H4 (cell line): ENCODE data around the gene MGMT. TPM values are rescaled to one million over a fixed set of nuclear protein-coding genes. Genes with fewer than 3 reads are reported as not detected.

Source experiments
- DNase-seq: peaks from one replicate; pipeline ENCODE4 v3.0.0-alpha.2; 2015; ENCODE audit warnings: low spot score
- total RNA-seq: library from RNA; depleted of rRNA; stranded (reverse); fragments of >200 nt; shearing (Covaris generic); gene quantifications from 2 replicates; pipeline ENCODE4 v1.2.3, GENCODE V29; 2014

The MGMT gene
- total RNA-seq, 1 experiment from 2014 or later = 12.5 TPM

DNA sequence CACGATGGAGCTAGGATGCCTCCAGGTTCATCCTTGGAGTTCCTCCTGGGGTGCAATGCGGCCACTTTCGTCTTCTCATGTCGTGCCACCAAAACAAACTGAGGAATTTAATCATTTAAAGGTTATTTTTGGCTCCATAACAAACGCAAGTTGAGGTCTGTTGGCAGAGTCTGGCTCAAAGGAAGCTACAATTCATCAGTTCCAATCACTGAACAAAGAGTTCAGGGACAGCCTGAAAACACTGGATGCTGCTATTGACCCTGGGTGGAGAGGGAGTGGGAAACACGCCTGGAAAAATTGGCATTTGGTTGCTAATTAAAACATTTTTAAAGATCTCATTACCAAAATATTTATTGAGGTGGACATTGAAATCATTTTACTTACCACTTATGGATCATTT, 11.4 kb upstream of the MGMT start:
- DNase-seq = no peak

DNA sequence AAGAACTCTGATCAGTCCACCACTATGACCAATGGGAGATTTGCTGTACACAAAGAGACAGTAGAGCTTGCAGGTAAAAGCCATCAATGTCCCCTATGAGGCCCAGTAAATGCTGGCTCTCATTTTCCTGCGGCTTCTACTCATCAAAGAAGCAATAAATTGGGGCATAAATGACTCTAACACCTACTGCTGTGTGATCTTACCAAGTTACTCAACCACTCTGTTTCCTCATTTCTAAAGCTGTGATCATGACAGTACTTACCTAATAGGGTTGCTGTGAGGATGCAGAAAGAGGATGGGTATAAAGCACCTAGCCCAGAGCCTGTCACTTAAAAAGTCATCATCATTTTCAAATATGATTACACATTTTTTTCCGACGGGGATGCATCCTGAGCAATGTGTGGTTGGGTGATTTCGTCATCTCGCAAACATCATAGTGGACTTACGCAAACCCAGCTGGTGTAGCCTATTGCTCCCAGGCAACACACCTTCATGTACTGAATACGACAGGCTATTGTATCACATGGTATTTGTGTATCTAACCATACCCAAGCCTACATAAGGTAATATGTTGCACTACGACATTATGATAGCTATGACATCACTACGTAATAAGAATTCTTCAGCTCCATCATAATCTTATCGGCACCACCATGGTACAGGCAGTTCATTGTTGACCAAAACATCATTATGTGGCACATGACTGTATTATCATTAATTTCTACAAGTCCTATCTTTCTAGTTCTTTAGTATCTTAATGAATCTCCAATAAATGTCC, 7.1 kb upstream of the MGMT start:
- no peak for DNase-seq

DNA sequence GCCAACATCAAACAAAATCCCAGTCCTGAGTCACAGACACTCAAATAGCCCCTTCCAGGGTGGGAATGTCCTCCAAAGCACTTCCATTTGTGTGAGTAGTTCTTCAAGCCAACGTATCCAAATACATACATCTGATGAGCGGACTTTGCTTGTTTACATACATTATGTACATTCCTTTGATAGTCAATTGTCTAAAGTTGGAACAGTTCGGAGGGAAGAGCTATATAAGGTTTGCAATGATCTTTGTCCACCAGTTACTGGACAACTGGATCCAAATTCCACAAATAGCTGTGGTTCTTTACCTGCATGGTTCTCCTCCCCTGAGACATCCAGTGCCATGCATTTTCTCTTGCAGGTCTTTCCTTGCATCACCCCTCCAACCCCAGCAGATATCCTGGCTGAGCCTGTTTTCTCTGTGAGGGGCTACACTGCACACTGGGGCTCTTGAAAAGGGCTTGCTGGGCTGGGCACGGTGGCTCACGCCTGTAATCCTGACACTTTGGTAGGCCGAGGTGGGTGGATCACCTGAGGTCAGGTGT, 4.7 kb upstream of the MGMT start:
- DNase-seq = no peak

DNA sequence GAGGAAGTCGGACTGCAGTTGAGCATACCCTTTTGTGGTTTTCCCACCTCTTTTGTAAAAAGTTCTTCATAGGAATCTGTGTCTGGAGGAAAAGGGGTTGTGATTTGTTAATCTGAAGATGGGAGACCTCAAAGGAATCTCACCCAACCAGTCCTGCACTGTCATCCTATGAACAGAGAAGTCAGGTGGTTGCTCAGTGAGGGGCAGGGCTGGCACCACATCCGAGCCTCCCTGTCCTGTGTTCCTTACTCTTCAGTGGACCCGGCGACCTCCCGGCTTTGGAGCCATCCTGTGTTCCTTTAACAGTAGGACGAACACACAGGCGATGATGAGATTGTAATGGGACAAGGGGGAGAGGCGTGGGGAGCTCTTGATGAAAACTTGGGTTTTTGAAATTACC, 2.8 kb upstream of the MGMT start:
- DNase-seq = no peak

DNA sequence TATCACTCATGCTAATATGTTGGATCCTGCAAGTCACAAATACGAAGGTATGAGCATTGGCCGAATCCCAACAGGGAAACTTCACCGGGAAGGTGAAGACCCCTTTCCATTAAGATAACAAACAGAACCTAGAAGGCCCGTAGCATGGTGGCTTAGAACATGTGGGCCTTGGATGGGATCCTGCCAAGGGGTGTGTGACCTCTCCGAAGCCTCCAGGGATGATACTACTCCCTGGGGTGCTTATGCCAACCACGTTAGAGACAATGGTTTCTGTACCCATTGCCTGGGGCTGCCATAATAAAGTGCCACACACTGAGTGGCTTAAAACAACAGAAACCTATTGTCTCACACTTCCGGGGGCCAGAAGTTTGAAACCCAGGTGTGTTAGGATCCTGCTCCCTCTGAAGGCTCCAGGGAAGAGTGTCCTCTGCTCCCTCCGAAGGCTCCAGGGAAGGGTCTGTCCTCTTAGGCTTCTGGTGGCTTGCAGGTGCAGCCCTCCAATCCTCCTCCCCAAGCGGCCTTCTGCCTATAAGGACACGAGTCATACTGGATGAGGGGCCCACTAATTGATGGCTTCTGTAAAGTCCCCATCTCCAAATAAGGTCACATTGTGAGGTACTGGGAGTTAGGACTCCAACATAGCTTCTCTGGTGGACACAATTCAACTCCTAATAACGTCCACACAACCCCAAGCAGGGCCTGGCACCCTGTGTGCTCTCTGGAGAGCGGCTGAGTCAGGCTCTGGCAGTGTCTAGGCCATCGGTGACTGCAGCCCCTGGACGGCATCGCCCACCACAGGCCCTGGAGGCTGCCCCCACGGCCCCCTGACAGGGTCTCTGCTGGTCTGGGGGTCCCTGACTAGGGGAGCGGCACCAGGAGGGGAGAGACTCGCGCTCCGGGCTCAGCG, 992 bp upstream of the MGMT start:
- no peak for DNase-seq

DNA sequence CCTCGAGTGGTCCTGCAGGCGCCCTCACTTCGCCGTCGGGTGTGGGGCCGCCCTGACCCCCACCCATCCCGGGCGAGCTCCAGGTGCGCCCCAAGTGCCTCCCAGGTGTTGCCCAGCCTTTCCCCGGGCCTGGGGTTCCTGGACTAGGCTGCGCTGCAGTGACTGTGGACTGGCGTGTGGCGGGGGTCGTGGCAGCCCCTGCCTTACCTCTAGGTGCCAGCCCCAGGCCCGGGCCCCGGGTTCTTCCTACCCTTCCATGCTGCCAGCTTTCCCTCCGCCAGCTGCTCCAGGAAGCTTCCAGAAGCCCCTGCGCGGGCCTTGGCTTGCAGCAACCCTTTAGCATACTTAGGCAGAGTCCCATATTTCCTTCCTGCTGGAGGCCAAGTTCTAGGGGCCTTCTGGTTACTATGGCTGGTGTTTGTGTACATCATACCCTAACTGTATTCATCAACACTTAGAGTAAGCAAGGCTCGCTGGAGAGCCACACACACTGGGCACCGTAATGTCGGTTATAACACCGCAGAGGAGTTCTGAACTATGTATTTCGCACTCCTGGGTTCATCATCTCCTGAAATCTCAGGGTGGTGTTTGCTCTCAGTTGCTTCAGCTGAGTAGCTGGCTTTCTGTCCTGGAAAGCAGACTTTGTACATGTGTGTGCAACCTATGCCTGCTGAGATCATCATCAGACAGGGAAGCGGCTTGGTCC, 471 bp downstream of the MGMT start:
- no peak for DNase-seq

DNA sequence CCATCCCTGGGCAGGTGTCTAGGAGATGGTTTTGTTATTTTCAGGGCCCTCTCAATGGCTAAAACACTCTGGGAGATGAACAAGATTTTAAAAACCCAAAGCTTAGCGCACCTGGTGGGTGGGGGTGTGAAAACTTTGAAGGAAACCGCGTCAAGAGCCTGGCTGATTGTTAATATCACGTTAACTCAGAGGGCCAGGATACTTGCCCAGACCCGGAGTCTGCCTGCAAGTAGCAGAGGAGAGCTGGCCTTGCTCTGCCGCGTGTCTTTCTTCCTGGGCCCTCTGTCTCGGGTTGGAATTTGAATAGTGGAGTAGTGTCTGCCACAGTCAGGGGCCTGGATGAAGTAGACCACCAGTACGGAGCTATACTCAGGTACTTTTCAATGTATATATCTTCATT, 1.1 kb downstream of the MGMT start:
- no peak for DNase-seq

DNA sequence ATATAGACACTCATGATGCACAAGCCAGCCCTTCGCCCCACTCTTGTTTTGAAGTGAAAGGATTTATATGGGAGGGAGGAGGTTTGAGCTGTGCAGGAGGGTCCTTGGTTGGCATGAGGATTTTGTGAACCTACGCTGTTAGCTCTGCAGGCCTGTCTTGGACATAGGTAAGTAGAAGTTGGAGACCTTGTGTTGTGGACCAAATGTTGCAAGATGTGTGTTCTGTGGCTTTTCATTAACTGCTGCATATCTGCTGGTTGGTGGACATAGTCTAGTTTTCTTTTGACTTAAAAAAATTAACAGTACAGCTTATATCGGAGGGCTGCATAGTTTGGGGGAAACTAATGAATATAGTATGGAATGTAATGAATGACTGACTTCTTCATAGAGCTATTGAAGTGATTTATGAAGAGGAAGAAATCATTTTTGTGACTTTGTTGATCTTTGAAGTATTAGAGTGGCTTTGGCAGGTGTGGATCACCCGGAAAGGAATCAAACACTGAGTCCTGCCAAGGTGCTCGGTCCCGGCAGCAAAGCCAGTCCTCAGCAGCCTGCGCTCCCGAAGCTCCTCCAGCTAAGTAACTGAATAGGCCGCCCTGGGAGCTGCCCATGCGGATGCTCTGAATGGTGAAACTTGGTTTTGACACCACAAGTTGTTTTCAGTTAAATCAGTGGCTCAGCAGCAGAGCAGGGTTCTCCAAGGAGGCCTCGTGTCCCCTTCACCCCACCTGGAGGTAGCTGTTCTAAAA, 3.2 kb downstream of the MGMT start:
- DNase-seq = no peak

DNA sequence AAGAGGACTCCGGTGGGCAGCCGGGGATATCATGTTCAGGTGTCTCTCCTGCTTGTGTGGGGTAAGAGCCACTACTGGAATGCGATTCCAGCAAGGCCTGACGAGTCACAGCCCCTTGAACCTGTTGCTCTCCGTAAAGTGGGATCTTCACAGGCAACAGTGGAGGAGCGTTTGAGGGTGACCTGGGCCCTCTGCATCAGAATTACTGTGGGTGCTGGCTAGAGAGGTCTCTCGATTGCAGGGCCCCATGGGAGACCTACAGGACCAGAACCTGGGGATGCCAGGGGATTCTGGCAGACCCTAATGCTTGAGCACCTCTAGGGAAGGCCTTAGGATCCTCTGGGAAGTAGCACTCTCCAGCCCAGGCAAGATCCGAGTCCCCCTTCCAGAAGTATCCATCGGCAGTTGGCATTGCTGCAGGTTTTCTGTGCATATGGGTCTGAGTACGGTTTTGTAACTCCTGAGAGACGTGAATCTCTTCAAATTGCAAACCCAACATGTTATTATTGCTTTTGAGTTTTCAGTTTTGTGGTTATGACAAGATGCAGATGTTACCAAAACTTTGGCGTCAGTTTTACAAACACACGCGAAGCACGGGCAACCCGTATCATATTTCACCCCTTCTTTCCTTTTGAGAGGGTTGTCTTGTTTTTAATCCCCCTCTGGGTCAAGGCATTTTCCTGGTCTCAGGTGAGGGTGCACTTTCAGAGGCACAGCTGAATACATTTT, 4.6 kb downstream of the MGMT start:
- DNase-seq = no peak

DNA sequence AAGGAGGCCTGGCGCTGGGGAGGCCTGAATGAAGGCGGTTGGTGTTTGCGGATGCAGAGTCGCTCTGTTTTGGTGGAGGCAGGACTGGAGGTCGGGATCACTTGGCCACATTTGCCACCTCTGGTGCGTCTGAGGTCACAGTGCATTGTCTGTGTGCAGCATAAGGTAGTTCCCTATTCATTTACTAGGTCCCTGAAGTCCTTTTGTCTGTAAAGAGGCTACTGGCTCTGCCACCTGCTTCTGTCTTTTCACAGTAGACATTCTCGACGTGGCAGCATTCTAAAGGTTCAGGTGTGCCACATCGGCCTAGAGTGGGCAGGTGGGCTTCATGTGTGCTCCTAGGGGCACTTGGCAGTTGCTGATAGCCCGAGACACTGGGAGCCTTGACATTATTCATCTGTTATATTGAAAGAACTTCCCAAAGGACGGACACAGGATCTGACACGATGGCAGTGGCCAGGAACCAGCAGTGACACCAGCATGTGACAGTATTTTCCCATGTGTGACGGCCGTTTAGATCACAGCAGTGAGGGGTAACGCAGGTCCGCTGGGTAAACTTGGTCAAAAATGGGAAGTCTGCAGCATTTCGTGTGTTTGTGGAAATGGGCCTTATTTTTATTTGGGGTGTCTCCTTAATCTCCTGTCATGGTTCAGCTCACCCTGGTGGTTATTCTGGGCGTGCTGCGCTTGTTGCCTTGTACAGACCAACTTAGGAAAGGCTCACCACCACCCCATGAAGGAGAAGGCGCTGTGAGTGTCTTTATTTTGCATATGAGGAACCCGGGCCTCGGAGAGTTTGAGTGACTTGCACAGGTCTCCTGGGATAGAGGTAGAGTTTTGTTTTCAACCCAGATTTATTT, 5.9 kb downstream of the MGMT start:
- no peak for DNase-seq

DNA sequence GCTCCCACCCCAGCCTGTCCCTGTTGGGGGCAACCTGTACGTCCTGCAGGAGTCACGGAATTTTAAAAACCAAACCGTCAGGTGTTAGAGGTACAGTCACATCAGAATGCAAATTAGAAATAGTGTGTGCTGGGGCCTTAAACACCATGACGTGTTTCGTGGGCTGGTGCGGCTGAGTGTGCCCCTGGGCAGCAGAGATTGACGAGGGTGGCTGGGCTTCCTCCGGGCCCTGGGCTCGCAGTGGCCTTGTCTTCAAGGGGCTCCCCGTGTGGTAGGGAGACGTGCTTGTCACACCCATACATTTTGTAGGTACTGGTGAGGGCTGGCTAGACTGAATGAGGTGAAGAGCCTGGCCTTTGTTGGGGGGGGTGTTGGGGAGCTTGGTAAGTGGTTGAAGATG, 7.6 kb downstream of the MGMT start:
- no peak for DNase-seq

DNA sequence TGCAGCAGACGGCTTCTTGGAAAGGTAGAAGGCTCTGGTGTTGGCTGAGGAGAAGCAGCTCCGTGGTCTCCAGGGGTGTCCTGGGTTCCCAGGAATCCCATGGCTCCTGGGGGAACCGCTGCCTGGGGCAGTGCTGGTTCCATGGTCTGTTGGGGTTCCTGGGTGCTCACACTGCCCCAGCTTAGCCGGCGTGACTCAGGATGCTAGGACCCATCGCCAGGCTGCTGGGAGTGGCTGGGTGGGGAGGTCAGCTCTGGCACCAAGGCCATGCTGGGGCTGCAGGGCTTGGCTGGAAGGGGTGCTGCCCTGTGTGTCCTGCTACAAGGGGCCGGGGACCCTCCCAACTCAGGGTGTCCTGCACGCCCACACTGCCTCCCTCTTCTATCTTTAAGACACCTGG, 9.4 kb downstream of the MGMT start:
- no peak for DNase-seq

DNA sequence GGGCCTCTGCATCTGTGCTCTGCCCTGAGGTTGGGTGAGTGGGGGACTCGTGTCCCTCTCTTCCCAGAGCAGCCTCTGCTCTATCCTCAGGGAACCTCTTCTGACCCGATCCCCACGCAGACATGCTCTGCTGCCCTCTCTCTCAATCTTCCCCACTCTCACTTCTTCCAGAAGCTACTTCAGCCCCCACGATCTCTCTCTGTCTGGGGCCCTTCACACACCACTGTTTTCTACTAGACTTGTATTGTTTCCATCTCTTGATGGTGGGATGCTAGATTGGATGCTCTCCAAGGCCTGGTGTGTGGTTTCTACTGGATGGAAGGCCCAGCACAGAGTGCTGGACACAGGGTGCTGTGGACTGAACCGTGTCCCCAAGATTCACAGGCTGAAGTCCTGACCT, 10.0 kb downstream of the MGMT start:
- no peak for DNase-seq

DNA sequence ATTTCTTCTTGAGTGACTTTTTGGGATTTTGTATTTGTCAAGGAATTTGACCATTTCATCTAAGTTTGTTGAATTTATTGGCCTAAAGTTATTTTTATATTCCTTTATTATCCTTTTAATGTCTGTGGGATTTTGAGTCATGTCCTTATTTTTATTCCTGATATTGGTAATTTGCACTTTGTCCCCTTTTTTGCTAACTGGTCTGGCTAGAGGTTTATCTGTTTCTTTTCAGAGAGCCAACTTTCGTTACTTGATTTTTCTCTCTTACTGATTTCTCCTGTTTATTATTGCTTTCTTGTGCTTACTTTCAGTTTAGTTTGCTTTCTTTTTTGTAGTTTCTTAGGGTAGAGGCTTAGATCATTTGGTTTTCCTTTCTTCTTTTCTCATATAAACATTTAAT, 14.6 kb downstream of the MGMT start:
- no peak for DNase-seq

DNA sequence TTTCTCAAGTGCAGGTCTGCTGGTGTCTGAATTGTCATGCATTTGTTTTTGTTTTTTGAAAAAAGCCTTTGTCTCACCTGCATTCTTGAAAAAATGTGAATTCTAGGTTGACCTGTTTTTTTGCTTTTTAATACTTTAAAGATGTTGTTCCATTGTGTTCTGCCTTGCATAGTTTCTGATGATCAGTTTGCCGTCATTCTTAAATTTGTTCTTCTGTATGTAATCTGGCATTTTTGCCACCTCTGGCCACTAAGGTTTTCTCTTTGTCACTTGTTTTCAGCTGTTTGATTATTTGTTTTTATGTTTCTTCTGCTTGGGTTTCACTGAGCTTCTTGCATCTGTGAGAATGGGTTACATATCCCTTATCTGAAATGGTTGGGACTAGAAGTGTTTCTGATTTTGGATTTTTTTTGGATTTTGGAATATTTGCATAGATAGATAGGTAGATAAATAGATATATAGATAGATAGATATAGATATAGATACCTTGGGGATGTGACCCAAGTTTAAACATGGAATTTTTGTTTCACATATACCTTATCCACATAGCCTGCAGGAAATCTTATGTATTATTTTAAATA, 16.5 kb downstream of the MGMT start:
- no peak for DNase-seq

DNA sequence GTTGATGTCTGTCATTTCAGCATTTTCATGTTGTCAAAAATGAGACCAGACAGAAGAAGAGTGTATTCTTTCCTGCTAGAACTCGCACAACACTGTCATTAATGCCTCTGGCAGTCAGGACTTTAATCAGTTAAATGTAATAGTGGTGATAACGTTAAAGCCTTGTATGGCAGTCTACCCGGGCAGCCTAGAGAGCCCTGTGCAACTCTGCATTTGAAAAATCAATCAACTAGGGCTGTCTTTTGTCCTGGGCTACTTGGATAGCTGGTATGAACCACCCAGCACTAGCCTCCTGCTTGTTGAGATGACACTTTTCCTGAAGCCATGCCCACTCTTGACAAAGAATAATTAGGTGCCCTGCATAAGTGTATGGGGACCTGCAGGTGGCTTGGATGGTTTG, 19.8 kb downstream of the MGMT start:
- DNase-seq = no peak

DNA sequence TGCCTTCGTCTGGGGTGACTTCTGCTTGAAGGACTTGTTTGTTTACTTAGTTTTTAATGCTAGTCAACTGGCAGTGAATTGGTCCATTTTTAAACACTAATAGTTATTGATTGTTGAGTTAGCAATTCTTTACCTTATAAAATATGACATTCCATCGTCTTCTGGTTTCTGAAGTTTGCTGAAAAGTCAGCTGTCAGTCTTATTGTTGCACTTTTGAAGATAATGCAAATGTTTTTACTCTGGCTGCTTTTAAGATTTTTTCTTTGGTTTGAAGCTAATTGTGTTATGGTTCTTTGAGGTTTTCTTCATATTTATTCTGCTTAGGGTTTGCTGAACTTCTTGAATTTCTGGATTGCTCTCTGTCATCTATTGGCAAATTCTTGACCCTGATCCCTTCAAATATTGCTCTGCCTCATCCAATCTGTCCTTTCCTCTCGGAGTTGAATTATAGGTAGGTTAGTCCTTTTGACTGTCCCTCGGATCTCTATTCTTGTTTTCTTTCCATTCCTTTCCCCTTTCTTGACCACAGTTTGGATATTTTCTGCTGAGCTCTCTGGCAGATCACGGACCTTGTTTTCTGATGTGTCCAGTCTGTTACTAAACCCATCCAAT, 24.2 kb downstream of the MGMT start:
- DNase-seq = no peak

DNA sequence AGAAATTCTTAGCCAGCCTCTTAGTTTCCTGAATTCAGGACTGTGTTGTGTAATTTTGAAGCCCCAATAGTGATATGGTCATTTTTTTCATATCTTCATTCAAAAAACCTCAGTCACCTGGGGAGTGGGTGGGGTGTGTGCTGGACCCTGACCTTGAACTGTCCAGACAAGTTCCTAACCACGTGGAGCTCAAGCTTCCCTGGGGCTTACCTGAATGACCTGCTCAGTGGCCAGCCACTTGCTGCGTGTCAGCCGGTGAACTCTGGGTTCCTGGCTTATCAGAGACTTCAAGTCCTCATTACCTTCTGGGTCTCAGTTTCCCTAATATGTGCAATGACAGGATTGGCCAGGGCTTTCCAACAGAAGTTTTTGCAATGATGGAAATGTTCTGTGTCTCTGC, 27.1 kb downstream of the MGMT start:
- no peak for DNase-seq

DNA sequence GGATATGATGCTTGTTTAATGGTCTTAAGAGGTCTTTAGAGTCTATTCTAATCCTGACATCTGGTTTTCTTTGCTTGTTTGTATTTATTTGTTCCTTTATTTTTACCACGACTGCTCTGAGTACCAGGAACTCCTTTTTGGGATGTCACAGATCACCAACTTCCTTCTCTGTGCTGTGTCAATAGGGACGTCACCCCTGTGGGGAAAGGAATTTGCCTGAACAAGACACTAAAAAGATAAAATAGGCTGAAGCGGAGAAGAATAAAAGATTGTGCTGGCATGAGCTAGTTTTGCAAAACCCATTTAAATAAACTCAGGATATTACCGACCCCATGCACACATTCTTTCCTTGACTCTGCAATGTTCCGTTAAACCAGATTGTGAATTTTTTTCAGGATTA, 27.7 kb downstream of the MGMT start:
- DNase-seq = no peak
